HEK293 (cell line): ENCODE results near the gene RRP1B.

Source experiments
- CTCF ChIA-PET: fragments of 350-600 bp; formaldehyde crosslinking; extraction: SDS; loops from one replicate; lab custom pipeline; 2021; ENCODE audit warnings: antibody characterized with exemption; lab: Yijun Ruan, JAX
- POLR2A ChIA-PET: fragments of 300-600 bp; formaldehyde crosslinking; extraction: SDS; loops from one replicate; lab custom pipeline; 2020; ENCODE audit warnings: antibody characterized with exemption, inconsistent platforms; lab: Yijun Ruan, JAX
- H3K27ac ChIP-seq: fragments of 200-500 bp; sonication (Bioruptor generic); 2 replicates; pipeline ENCODE4 v1.5.1; 2014; ENCODE audit warnings: low read depth, low read length, control low read depth, inconsistent platforms; ENCODE audit errors: extremely low read depth
- H3K36me3 ChIP-seq, 2 experiments: fragments of 200-500 bp in 1 of 2; sonication (Bioruptor generic) in 1 of 2; 1 replicate in 1 of 2; 2 replicates in 1 of 2; pipeline ENCODE4 v1.5.1; 2014 to 2017; ENCODE audit warnings: inconsistent platforms in 2 of 2, low read length in 2 of 2; ENCODE audit not compliant: control insufficient read depth in 2 of 2, insufficient read depth in 1 of 2
- H3K4me1 ChIP-seq: fragments of 200-500 bp; sonication (Bioruptor generic); 2 replicates; pipeline ENCODE4 v1.5.1; 2014; ENCODE audit warnings: mild to moderate bottlenecking, low read length, inconsistent platforms; ENCODE audit not compliant: control insufficient read depth, insufficient read depth
- H3K4me3 ChIP-seq: 2 replicates; pipeline ENCODE4 v1.5.1; 2011; ENCODE audit warnings: low read depth, mild to moderate bottlenecking, control low read depth, low read length, moderate library complexity
- H3K9me3 ChIP-seq: fragments of 200-500 bp; sonication (Bioruptor generic); 2 replicates; pipeline ENCODE4 v1.5.1; 2014; ENCODE audit warnings: low read depth, low read length, inconsistent platforms; ENCODE audit not compliant: control insufficient read depth, insufficient read depth
- GLI2 ChIP-seq: fragments of 450-650 bp; formaldehyde crosslinking; IDR thresholded peaks from 2 replicates; pipeline ENCODE4; 2017; ENCODE audit warnings: missing biosample characterization, missing genetic modification characterization, low read depth, borderline replicate concordance
- SALL2 ChIP-seq: fragments of 450-650 bp; formaldehyde crosslinking; IDR thresholded peaks from 2 replicates; pipeline ENCODE4 v1.5.0; 2017; ENCODE audit warnings: missing biosample characterization, mild to moderate bottlenecking, missing genetic modification characterization, borderline replicate concordance
- TRIM28 ChIP-seq: IDR thresholded peaks from 2 replicates; pipeline ENCODE4 v1.6.1; 2011; ENCODE audit warnings: low read length, control low read depth, borderline replicate concordance
- YY1 ChIP-seq: fragments of 450-650 bp; formaldehyde crosslinking; IDR thresholded peaks from 2 replicates; pipeline ENCODE4 v1.5.1; 2018; ENCODE audit warnings: missing biosample characterization, missing genetic modification characterization
- ZEB2 ChIP-seq: fragments of 450-650 bp; formaldehyde crosslinking; IDR thresholded peaks from 2 replicates; pipeline ENCODE4 v1.5.1; 2016; ENCODE audit warnings: missing biosample characterization, missing genetic modification characterization
- ZFP37 ChIP-seq: fragments of 450-650 bp; formaldehyde crosslinking; IDR thresholded peaks from 2 replicates; pipeline ENCODE4 v1.5.1; 2016; ENCODE audit warnings: missing biosample characterization, missing genetic modification characterization
- ZNF10 ChIP-seq: fragments of 450-650 bp; formaldehyde crosslinking; IDR thresholded peaks from 2 replicates; pipeline ENCODE4 v1.5.1; 2017; ENCODE audit warnings: missing biosample characterization, missing genetic modification characterization
- ZNF114 ChIP-seq: fragments of 450-650 bp; formaldehyde crosslinking; IDR thresholded peaks from 2 replicates; pipeline ENCODE4 v1.5.0; 2017; ENCODE audit warnings: missing biosample characterization, missing genetic modification characterization
- ZNF174 ChIP-seq: fragments of 450-650 bp; formaldehyde crosslinking; IDR thresholded peaks from 2 replicates; pipeline ENCODE4 v1.5.0; 2017; ENCODE audit warnings: missing biosample characterization, mild to moderate bottlenecking, missing genetic modification characterization
- ZNF239 ChIP-seq: fragments of 450-650 bp; formaldehyde crosslinking; IDR thresholded peaks from 2 replicates; pipeline ENCODE4 v1.5.1; 2016; ENCODE audit warnings: missing biosample characterization, missing genetic modification characterization
- ZNF292 ChIP-seq: fragments of 450-650 bp; formaldehyde crosslinking; IDR thresholded peaks from 2 replicates; pipeline ENCODE4 v1.5.1; 2016; ENCODE audit warnings: low read depth, missing biosample characterization, missing genetic modification characterization, borderline replicate concordance
- ZNF341 ChIP-seq: fragments of 450-650 bp; formaldehyde crosslinking; IDR thresholded peaks from 2 replicates; pipeline ENCODE4; 2016; ENCODE audit warnings: low read depth, missing biosample characterization, missing genetic modification characterization
- ZNF394 ChIP-seq: fragments of 450-650 bp; formaldehyde crosslinking; IDR thresholded peaks from 2 replicates; pipeline ENCODE4 v1.5.1; 2016; ENCODE audit warnings: missing biosample characterization, missing genetic modification characterization, mild to moderate bottlenecking, moderate library complexity, borderline replicate concordance
- ZNF416 ChIP-seq: fragments of 450-650 bp; formaldehyde crosslinking; IDR thresholded peaks from 2 replicates; pipeline ENCODE4 v1.5.1; 2016; ENCODE audit warnings: missing biosample characterization, missing genetic modification characterization
- ZNF521 ChIP-seq: fragments of 450-650 bp; formaldehyde crosslinking; IDR thresholded peaks from 2 replicates; pipeline ENCODE4 v1.5.1; 2017; ENCODE audit warnings: missing biosample characterization, mild to moderate bottlenecking, missing genetic modification characterization
- ZNF530 ChIP-seq: fragments of 450-650 bp; formaldehyde crosslinking; IDR thresholded peaks from 2 replicates; pipeline ENCODE4 v1.5.1; 2016; ENCODE audit warnings: low read depth, missing biosample characterization, missing genetic modification characterization
- ZNF558 ChIP-seq: fragments of 450-650 bp; formaldehyde crosslinking; IDR thresholded peaks from 2 replicates; pipeline ENCODE4 v1.5.1; 2016; ENCODE audit warnings: missing biosample characterization, missing genetic modification characterization
- ZNF600 ChIP-seq: fragments of 450-650 bp; formaldehyde crosslinking; IDR thresholded peaks from 2 replicates; pipeline ENCODE4 v1.5.1; 2016; ENCODE audit warnings: missing biosample characterization, missing genetic modification characterization
- ZNF654 ChIP-seq: fragments of 450-650 bp; formaldehyde crosslinking; IDR thresholded peaks from 2 replicates; pipeline ENCODE4 v1.5.1; 2016; ENCODE audit warnings: low read depth, missing biosample characterization, missing genetic modification characterization
- TF ChIP-seq, protein P1 (sequence below): fragments of 450-650 bp; formaldehyde crosslinking; IDR thresholded peaks from 2 replicates; pipeline ENCODE4 v1.5.1; 2016; ENCODE audit warnings: missing biosample characterization, missing genetic modification characterization
- TF ChIP-seq, protein P2 (sequence below): fragments of 450-650 bp; formaldehyde crosslinking; IDR thresholded peaks from 2 replicates; pipeline ENCODE4 v1.5.1; 2017; ENCODE audit warnings: missing biosample characterization, mild to moderate bottlenecking, missing genetic modification characterization, moderate library complexity
- TF ChIP-seq, protein P3 (sequence below): fragments of 450-650 bp; formaldehyde crosslinking; IDR thresholded peaks from 2 replicates; pipeline ENCODE4 v1.5.1; 2017; ENCODE audit warnings: missing biosample characterization, missing genetic modification characterization

RRP1B gene

DNA sequence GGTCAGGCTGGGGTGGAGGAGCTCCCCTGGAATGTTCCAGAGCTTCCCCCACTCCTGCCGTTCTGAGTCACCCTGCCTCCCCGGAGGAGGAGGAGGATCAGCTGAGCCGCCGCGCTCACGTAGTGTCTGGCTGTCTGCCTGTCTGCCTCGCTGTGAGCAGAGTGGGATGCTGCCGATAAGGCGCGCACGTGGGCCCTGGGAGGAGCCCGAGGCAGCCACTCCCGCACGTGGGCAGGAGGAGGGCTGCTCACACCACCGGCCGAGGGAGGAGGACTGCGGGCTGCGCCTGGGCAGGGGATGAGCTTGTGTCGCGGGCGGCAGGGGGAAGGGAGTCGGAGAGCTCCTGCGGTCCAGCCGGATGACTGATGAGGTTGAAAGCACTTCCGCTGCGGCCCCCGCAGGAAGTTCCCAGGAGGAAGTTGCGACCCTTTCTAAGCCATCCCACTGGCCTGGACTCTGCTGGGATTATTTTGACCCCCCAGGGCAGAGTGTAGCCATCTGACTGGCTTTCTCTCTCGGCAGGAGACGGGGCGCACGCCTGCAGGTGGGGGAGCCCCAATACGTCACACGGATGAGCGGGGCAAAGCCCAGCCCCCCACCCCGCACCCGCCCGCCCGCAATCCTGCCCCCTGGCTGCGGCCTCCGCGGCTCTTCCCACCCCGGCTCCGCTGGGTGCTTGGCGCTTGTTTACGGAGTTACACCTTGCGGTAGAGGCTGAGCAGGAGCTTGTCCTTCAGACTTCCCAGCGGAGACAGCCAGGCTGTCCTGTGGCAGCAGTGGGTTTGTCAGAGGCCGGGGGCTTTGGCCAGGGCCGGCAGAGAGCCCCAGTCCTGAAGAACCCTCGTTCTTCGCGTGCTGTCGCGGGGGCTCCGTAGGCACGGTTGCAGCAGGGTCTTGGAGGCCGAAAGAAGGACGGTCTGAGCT, 69.4 kb downstream of the RRP1B start (continued):
- TF ChIP-seq, protein P1, sequence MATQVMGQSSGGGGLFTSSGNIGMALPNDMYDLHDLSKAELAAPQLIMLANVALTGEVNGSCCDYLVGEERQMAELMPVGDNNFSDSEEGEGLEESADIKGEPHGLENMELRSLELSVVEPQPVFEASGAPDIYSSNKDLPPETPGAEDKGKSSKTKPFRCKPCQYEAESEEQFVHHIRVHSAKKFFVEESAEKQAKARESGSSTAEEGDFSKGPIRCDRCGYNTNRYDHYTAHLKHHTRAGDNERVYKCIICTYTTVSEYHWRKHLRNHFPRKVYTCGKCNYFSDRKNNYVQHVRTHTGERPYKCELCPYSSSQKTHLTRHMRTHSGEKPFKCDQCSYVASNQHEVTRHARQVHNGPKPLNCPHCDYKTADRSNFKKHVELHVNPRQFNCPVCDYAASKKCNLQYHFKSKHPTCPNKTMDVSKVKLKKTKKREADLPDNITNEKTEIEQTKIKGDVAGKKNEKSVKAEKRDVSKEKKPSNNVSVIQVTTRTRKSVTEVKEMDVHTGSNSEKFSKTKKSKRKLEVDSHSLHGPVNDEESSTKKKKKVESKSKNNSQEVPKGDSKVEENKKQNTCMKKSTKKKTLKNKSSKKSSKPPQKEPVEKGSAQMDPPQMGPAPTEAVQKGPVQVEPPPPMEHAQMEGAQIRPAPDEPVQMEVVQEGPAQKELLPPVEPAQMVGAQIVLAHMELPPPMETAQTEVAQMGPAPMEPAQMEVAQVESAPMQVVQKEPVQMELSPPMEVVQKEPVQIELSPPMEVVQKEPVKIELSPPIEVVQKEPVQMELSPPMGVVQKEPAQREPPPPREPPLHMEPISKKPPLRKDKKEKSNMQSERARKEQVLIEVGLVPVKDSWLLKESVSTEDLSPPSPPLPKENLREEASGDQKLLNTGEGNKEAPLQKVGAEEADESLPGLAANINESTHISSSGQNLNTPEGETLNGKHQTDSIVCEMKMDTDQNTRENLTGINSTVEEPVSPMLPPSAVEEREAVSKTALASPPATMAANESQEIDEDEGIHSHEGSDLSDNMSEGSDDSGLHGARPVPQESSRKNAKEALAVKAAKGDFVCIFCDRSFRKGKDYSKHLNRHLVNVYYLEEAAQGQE (tag by site-specific recombination): peak; percentile 87
- peak; percentile 100 for TF ChIP-seq ZNF394 (tag by site-specific recombination)
- TF ChIP-seq, protein P2, sequence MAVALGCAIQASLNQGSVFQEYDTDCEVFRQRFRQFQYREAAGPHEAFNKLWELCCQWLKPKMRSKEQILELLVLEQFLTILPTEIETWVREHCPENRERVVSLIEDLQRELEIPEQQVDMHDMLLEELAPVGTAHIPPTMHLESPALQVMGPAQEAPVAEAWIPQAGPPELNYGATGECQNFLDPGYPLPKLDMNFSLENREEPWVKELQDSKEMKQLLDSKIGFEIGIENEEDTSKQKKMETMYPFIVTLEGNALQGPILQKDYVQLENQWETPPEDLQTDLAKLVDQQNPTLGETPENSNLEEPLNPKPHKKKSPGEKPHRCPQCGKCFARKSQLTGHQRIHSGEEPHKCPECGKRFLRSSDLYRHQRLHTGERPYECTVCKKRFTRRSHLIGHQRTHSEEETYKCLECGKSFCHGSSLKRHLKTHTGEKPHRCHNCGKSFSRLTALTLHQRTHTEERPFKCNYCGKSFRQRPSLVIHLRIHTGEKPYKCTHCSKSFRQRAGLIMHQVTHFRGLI (tag by site-specific recombination): no peak; the same call in 1 of the 2 replicates
- no peak for TF ChIP-seq SALL2 (tag by site-specific recombination)
- peak; percentile 97 for TF ChIP-seq ZNF341 (tag by site-specific recombination)
- TF ChIP-seq TRIM28: peak; percentile 94; the same call in 1 of the 2 replicates
- TF ChIP-seq ZEB2 (tag by site-specific recombination): peak; percentile 95
- TF ChIP-seq ZNF239 (tag by site-specific recombination): peak; percentile 75

DNA sequence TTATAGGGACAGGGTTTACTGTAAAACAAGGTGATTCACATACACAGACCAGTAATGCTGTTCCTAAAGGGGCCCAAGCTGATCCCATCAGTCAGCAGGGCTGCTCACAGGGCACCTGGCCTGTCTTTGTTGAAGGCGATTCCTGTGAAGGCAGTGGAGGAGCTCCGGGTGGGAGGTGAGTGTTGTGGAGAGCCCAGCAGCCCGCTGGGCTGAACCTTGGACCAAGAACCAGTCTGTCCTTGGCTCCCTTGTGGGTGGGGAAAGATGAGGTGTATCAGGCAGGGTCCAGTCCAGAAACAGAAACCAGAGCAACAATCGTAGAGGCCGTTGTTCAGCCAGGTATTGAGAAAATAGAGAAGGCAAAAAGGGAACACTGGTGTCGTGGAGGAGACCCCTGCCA, 72.1 kb downstream of the RRP1B start:
- no peak overlapping the region for H3K4me3 ChIP-seq
- H3K27ac ChIP-seq: no peak overlapping the region
- CTCF ChIA-PET: no interaction called here
- POLR2A ChIA-PET: no interaction called here
- no peaks in the 10 kb centered on the region for H3K9me3 ChIP-seq
- TF ChIP-seq, protein P2 (tag by site-specific recombination): 0 out of 2 replicates have a peak, but pooled peaks have one; percentile 38
- no peak for TF ChIP-seq YY1 (tag by site-specific recombination)
- H3K36me3 ChIP-seq: peaks cover 0 to 25% of the 10 kb centered on the region in 2 experiments; a peak in 2 of 3 replicates
- H3K4me1 ChIP-seq: peaks cover 6% of the 10 kb centered on the region; the same call in 1 of the 2 replicates

DNA sequence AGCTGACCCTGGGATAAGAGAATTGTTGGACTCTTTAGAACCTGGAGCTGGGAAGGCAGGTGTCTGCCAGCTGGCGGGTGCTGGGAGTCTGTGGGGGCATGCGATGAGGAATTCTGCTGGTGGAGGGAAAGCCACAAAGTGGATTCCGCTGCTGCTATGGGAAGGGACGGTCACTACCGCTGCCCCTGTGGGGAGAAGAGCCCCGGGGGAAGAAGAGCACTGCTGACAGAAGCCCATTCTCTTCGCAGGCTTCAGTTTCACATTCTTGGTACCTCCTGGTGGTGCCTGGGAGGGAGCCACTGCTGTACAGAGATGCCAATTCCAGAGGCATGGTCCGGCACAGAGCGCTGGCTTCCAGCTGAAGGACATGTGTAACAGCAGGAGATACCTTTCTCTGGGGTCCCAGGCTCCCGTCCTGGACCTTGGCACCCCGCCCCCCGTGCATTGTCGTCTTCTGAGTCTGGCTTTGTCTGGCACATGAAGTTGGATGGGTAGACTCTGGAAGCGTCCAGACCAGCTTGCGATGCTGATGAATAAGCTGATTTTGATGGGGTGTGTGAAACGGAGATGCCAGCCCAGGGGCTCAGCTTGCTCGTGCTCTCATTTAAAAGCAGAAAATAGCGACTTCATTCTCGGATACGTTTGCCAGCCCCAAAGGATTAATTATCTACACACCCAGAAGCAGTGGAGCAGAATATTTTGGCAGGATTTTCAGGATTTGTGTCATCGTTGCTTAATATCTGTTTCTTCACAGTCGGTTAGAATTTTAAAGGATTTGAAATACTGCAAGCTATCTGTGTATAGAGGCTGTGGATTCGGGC, 72.7 kb downstream of the RRP1B start:
- H3K4me1 ChIP-seq: peaks cover 6% of the 10 kb centered on the region; the same call in 1 of the 2 replicates
- H3K36me3 ChIP-seq: peaks cover 0 to 29% of the 10 kb centered on the region in 2 experiments; a peak in 2 of 3 replicates
- H3K4me3 ChIP-seq: no peak overlapping the region
- ChIA-PET POLR2A (interaction anchor here (1.0 kb wide), 1 partner anchor 8 kb away, joined by 3 read pairs; no protein-coding TSS in a partner anchor), CTCF (no interaction called here)
- no peak overlapping the region for H3K27ac ChIP-seq
- no peaks in the 10 kb centered on the region for H3K9me3 ChIP-seq
- TF ChIP-seq ZNF530 (tag by site-specific recombination) (no peak), ZNF416 (tag by site-specific recombination) (no peak), ZNF10 (tag by site-specific recombination) (no peak), ZNF114 (tag by site-specific recombination) (no peak), ZNF174 (no peak), ZNF600 (peak; percentile 81), ZNF292 (tag by site-specific recombination) (no peak), ZNF558 (tag by site-specific recombination) (no peak), ZFP37 (tag by site-specific recombination) (no peak), ZNF521 (tag by site-specific recombination) (no peak), ZNF654 (no peak), GLI2 (tag by site-specific recombination) (no peak), SALL2 (tag by site-specific recombination) (no peak)
- TF ChIP-seq, protein P3, sequence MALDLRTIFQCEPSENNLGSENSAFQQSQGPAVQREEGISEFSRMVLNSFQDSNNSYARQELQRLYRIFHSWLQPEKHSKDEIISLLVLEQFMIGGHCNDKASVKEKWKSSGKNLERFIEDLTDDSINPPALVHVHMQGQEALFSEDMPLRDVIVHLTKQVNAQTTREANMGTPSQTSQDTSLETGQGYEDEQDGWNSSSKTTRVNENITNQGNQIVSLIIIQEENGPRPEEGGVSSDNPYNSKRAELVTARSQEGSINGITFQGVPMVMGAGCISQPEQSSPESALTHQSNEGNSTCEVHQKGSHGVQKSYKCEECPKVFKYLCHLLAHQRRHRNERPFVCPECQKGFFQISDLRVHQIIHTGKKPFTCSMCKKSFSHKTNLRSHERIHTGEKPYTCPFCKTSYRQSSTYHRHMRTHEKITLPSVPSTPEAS (tag by site-specific recombination): no peak
